ENCODE results near the gene ALDH8A1.

ALDH8A1 gene

GRCh38 chr6:134950482-134950881, 581 bp upstream of the ALDH8A1 start:
- no peak for DNase-seq

GRCh38 chr6:134948691-134949090, 1.2 kb downstream of the ALDH8A1 start:
- DNase-seq = no peak

DNA sequence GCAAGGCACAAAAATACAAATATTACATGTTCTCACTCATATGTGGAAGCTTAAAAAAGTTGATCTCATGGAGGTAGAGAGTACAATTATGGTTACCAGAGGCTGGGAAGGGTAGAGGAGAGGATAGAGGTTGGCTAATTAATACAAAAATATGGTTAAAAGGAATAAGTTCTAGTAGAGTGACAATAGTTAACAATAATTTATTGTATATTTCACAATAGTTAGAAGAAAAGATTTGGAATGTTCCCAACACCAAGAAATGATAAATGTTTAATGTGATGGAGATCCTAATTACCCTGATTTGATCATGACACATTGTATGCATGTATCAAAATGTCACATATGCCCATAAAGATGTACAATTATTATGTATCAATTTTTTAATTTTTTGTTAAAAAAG, 1.8 kb downstream of the ALDH8A1 start:
- no peak for DNase-seq

DNA sequence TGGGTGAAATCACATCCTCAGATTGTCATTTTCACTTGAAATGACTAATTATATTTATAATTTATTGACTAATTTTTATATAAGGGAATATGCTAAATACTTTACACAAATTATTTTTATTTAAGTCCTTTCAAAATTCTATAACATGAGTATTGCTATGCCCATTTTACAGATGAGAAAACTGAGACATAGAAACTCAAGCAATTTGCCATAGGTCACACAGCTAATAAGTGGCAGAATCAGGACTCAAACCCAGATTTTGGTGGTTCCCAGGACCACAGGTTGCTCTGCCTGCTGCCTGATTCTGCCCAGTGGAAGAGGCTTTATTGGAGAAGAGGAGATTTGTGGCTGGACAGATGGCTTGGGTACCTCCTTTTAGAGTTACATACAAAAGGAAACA, 4.9 kb downstream of the ALDH8A1 start:
- no peak for DNase-seq

DNA sequence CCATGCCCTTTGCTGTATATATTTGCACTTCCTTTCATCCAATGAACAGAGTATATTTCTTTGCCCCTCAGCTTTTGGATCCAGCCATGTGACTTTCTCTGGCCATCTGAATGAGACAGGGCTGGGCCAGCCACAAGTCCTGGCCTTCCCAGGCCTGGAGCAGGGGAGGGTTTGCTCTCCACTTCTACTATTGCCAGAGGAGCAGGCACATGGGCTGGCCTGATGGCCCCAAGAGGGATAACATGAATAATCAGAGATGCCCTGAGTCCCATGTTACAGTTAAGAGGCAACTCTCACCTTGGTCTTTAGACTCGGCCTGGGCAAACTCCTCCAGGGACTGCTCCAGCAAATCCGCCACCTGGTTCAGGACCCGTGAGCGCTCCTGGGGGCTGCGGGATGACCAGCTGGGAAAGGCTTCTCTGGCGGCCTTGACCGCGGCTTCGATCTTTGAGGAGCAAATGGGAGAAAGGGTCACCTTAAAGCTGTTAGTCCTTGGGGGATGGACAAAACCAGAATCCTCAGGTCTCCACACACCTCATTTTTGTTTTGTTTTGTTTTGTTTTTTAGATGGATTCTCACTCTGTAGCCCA, 6.3 kb downstream of the ALDH8A1 start:
- no peak for DNase-seq

DNA sequence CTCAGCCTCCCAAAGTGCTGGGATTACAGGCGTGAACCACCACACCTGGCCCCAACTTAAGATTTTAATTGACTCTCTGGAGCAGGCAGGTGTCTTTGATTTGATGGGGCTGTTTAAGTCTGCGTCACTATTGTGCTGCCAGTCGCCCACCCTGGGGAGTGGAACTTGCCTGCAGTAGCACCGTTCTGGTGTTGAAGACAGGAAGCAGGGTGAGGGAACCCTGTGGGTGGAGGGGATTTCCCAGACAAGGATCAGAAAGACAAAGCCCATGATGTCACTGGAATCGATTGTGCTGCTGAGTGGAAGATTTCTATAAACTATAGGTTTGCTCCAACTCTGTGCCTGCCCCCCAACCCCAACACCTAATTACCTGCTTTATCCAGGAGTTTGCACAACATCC, 11.0 kb downstream of the ALDH8A1 start:
- peak; percentile 58 for DNase-seq

GRCh38 chr6:134937426-134937825, 12.5 kb downstream of the ALDH8A1 start:
- no peak for DNase-seq

GRCh38 chr6:134936931-134937330, 13.0 kb downstream of the ALDH8A1 start:
- no peak for DNase-seq

- no peak for DNase-seq
These were observed 13.4 kb downstream of the ALDH8A1 start for GRCh38 chr6:134936476-134936875.

DNA sequence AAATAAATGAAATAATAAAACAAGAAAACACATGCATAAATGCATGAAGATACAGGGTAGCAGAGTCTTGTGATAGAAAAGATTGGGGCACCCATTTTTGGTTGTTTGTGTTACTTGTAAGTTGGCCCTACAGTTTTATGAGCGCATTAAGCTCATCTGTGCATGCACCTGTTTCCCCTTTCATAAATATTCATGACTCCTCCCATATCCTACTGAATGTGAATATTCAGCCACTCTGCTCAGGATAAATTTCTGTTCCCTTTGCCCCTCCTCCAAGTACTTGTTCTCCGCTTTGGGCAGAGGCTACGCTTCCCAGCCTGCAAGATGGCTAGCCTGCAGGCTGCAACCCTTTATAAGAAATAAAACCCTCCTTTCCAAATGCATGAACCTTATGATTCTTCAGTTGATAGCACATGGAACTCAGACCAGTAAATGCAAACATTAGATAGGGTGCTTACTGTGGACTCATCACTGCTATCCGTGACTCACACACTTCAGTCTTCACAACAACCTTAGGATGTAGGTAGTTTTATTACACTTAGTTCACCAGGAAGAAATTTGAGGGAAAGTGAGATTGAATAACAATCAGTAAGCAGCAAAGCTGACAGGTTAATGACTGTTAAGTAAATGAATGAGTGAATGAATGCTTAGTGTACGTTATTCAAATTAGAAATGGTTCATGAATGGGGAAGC, 15.0 kb downstream of the ALDH8A1 start:
- no peak for DNase-seq

DNA sequence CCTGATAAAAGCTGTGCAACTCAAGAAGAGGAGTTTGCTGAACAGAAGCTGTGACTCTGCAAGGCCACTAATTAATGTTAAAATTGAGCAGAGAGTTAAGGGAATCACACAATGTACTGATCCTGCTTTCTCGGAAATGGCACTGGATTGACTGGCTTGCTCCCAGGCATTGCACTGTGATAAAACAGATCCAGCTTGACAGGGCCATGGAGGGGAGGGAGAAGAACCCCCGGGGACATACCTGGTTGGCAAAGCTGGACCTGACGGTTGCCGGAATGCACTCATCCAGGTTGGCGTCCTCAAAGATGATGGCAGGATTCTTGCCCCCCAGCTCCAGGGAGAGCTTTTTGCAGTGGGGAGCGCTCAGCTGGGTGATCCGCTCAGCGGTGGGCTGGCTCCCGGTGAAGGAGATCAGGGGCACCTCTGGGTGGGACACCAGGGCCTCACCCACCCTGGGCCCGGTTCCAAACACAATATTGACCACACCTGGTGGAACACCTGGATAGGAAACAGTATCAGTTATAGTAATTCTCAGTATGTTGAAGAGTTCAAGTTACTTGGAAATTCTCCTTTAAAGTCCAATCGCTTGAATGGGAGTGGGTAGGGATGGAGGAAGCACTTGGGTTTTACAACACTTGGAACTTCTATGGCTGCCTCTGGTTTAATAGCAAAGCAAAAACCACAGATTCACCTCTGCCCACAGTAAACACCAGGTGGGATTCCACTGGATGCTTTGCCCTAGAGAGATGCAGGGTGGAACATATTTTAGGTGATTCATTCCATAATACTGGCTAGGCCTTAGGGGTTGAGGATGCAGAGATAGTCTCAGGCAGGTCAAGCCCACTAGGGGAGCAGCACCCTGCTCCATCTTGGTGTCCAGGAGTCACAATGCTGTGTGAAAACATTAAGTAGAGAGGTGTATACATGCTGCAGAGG, 17.1 kb downstream of the ALDH8A1 start:
- no peak for DNase-seq

GRCh38 chr6:134932098-134932497, 17.8 kb downstream of the ALDH8A1 start:
- DNase-seq = no peak

DNA sequence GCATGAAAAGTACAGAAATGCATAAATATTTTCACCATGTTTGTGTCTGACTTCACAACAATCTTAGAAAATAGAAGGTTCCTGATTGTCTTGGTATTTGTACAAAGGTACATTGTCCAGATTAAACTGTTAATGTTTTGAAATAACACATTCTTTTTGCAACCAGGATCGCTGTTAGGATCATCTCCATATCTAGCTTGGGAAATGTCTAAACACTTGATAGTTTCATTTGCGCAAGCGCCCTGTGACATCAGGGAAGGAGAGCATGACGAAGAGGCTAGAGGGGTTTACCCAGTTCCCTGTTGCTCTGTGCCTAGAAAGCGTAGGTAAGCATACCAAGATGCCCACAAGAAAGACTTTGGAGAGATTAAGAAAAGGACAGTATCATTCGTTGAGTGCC, 19.4 kb downstream of the ALDH8A1 start:
- no peak for DNase-seq

GRCh38 chr6:134928151-134928900, 21.6 kb downstream of the ALDH8A1 start:
- DNase-seq = no peak

- no peak for DNase-seq
These were observed 24.1 kb downstream of the ALDH8A1 start for GRCh38 chr6:134925800-134926199.

- DNase-seq = no peak
These were observed 28.1 kb downstream of the ALDH8A1 start for GRCh38 chr6:134921721-134922261.

- DNase-seq = no peak
These were observed 28.6 kb downstream of the ALDH8A1 start for GRCh38 chr6:134921276-134921675.

DNA sequence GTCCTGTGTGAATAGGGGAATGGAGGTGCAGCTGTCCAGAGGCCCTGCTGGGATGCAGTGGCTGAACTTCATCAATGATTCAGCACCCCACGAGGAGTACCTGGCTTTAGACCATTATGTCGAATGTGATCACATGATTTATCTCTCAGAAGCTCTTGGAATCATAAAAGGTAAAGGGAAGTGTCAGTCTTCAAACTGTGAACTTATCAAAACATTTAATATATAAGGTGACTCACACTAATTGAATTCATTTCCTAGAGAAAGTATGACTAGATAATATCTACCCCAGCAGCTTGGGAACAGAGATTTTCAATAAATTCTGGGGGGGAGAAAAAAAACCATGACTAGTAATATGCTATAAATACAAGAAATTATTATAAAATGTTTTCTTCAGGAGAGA, 29.5 kb downstream of the ALDH8A1 start:
- no peak for DNase-seq

DNA sequence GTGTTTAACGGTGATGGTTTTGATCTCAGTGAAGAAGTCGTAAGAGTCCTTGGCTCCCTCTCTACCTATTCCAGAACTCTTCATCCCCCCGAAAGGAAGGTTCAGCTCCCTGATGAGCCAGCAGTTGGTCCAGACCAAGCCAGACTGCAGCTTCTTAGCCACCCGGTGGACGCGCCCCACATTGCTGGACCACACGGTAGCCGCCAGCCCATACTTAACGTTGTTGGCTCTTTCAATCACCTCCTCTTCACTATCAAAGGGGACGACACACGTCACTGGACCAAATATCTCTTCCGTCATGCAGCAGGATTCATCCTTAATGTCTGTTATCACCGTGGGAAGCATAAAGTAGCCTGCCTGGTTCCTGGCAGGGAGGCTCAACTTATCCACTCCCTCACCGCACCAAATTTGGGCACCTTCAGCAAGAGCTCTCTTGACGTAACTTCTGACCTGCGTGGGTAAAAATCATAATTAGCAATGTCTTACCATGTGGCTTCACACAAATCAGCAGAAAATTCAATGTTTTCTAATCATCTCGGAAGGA, 31.4 kb downstream of the ALDH8A1 start:
- DNase-seq = no peak

GRCh38 chr6:134911547-134911946, 38.4 kb downstream of the ALDH8A1 start:
- no peak for DNase-seq

DNA sequence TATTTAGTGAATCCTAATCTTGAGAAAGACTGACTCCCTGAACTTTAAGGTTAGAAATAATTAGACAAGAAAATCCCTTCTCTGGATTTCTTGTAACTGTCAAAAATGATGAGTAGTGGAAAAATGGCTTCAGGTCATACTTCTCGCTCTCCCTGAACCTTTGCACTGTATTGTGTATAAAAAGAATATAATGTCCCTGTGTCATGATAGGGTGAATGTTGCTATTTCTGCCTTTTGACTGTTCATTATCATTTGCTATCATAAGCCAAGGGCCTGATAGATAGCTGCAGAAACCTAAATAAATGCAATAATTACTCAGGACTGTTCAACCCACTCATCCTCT, 39.3 kb downstream of the ALDH8A1 start:
- DNase-seq = no peak

GRCh38 chr6:134909701-134910592, 40.0 kb downstream of the ALDH8A1 start:
- no peak for DNase-seq

Measured in CD4-positive, alpha-beta T cell treated with Interleukin-21 for 1 hour (primary cell).